NOMO-1 (cell line): ENCODE results near the gene IQSEC1.

ENCODE experiments used
- DNase-seq, 2 experiments: peaks; one replicate each; lab custom pipeline; 2025; ENCODE audit not compliant: unreplicated experiment in 2 of 2; lab: John Stamatoyannopoulos, UW

Gene IQSEC1

GRCh38 chr3:12946251-12946648, 127.0 kb downstream of the IQSEC1 start:
- DNase-seq = no peak

GRCh38 chr3:12944849-12945248, 128.4 kb downstream of the IQSEC1 start:
- DNase-seq = no peak

- DNase-seq = no peak
Observed at GRCh38 chr3:12944413-12944812, 128.8 kb downstream of the IQSEC1 start.

- no peak for DNase-seq
Observed at GRCh38 chr3:12943124-12944021, 129.9 kb downstream of the IQSEC1 start.

GRCh38 chr3:12941495-12942023, 131.7 kb downstream of the IQSEC1 start:
- DNase-seq = no peak

- no peak for DNase-seq
Observed at GRCh38 chr3:12940854-12941253, 132.4 kb downstream of the IQSEC1 start.

GRCh38 chr3:12939137-12939536, 134.1 kb downstream of the IQSEC1 start:
- no peak for DNase-seq

GRCh38 chr3:12938258-12938711, 134.9 kb downstream of the IQSEC1 start:
- no peak for DNase-seq

- no peak for DNase-seq
Observed at GRCh38 chr3:12935861-12936830, 137.1 kb downstream of the IQSEC1 start.

GRCh38 chr3:12935023-12935860, 138.0 kb downstream of the IQSEC1 start:
- no peak for DNase-seq

- DNase-seq = peak in 1 of 2 experiments; percentile 4
Observed at GRCh38 chr3:12934431-12934830, 138.8 kb downstream of the IQSEC1 start.

- no peak for DNase-seq
Observed at GRCh38 chr3:12933901-12934300, 139.3 kb downstream of the IQSEC1 start.

GRCh38 chr3:12932754-12933153, 140.5 kb downstream of the IQSEC1 start:
- DNase-seq = no peak

- no peak for DNase-seq
Observed at GRCh38 chr3:12932347-12932746, 140.9 kb downstream of the IQSEC1 start.

GRCh38 chr3:12931273-12931905, 141.8 kb downstream of the IQSEC1 start:
- DNase-seq = no peak

- no peak for DNase-seq
Observed at GRCh38 chr3:12929801-12930200, 143.4 kb downstream of the IQSEC1 start.

- no peak for DNase-seq
Observed at GRCh38 chr3:12926660-12927059, 146.6 kb downstream of the IQSEC1 start.

- DNase-seq = no peak
Observed at GRCh38 chr3:12925648-12926047, 147.6 kb downstream of the IQSEC1 start.

GRCh38 chr3:12924437-12924836, 148.8 kb downstream of the IQSEC1 start:
- DNase-seq = no peak
